NCI-H1092 (cell line): ENCODE data around the gene KRT80.

Experiments
- DNase-seq: peaks from one replicate; lab custom pipeline; 2025; lab: John Stamatoyannopoulos, UW

Gene KRT80

GRCh38 chr12:52152905-52153317 lies 38.9 kb downstream of the KRT80 start:
- DNase-seq: no peak

- DNase-seq: no peak
Measured at GRCh38 chr12:52151837-52152783, 39.7 kb downstream of the KRT80 start.

- no peak for DNase-seq
Measured at GRCh38 chr12:52151153-52151836, 40.5 kb downstream of the KRT80 start.

- DNase-seq: no peak
Measured at GRCh38 chr12:52149651-52150241, 42.1 kb downstream of the KRT80 start.

- DNase-seq: no peak
Measured at GRCh38 chr12:52149182-52149641, 42.6 kb downstream of the KRT80 start.

- no peak for DNase-seq
Measured at GRCh38 chr12:52148464-52149181, 43.2 kb downstream of the KRT80 start.

GRCh38 chr12:52147964-52148463 lies 43.8 kb downstream of the KRT80 start:
- no peak for DNase-seq

- DNase-seq: no peak
Measured at GRCh38 chr12:52147367-52147963, 44.3 kb downstream of the KRT80 start.

GRCh38 chr12:52146822-52147366 lies 44.9 kb downstream of the KRT80 start:
- no peak for DNase-seq

GRCh38 chr12:52146089-52146821 lies 45.6 kb downstream of the KRT80 start:
- no peak for DNase-seq

- DNase-seq: no peak
Measured at GRCh38 chr12:52145228-52146088, 46.4 kb downstream of the KRT80 start.

- no peak for DNase-seq
Measured at GRCh38 chr12:52144512-52145227, 47.1 kb downstream of the KRT80 start.

GRCh38 chr12:52142431-52142830 lies 49.4 kb downstream of the KRT80 start:
- no peak for DNase-seq

GRCh38 chr12:52141875-52142274 lies 49.9 kb downstream of the KRT80 start:
- no peak for DNase-seq

GRCh38 chr12:52141306-52141705 lies 50.5 kb downstream of the KRT80 start:
- DNase-seq: no peak

- DNase-seq: peak; percentile 15
Measured at GRCh38 chr12:52139579-52140062, 52.2 kb downstream of the KRT80 start.

GRCh38 chr12:52139147-52139546 lies 52.7 kb downstream of the KRT80 start:
- DNase-seq: no peak

- DNase-seq: no peak
Measured at GRCh38 chr12:52137746-52138145, 54.1 kb downstream of the KRT80 start.

- DNase-seq: no peak
Measured at GRCh38 chr12:52132754-52133161, 59.1 kb downstream of the KRT80 start.
